H1 (cell line): ENCODE results near the gene TLR10. TPM values are rescaled to one million over a fixed set of nuclear protein-coding genes. Genes with fewer than 3 reads are reported as not detected.
A peak's percentile ranks its signal among the peaks of the same experiment; 100 is the strongest.

Experiments used
- CTCF ChIA-PET: fragments of 300-600 bp; sonication (Branson Sonifier 250); formaldehyde crosslinking; loops from one replicate; lab custom pipeline; 2021; ENCODE audit not compliant: partially characterized antibody; lab: Charles Lee
- POLR2A ChIA-PET: fragments of 300-600 bp; sonication (Branson Sonifier 250); formaldehyde crosslinking; loops from one replicate; lab custom pipeline; 2021; ENCODE audit warnings: inconsistent platforms; ENCODE audit not compliant: partially characterized antibody; lab: Charles Lee
- DNase-seq, 2 experiments: peaks; one replicate each; pipeline versions ENCODE4 v3.0.0 to v3.0.0-alpha.2; 2010 to 2022; ENCODE audit warnings: low spot score in 2 of 2, low read depth in 1 of 2, mixed read lengths in 1 of 2
- FAIRE-seq: peaks from 2 replicates; lab custom pipeline; 2011; peaks lifted over from hg19 to GRCh38; lab: Jason Lieb, UNC
- H2AFZ ChIP-seq: 2 replicates; pipeline ENCODE4 v1.8.1; 2012; ENCODE audit warnings: low read length, inconsistent platforms
- H2AK5ac ChIP-seq: 2 replicates; pipeline ENCODE4 v1.6.1; 2013; ENCODE audit warnings: low read depth, low read length
- H2BK120ac ChIP-seq: replicated peaks from 2 replicates; pipeline ENCODE3; 2013; ENCODE audit warnings: low read depth, low read length, inconsistent platforms
- H2BK12ac ChIP-seq: 2 replicates; pipeline ENCODE4 v1.6.1; 2013; ENCODE audit warnings: low read depth, low read length
- H2BK15ac ChIP-seq: 2 replicates; pipeline ENCODE4 v1.6.1; 2013; ENCODE audit warnings: low read length
- H2BK20ac ChIP-seq: 2 replicates; pipeline ENCODE4 v1.6.1; 2013; ENCODE audit warnings: low read length
- H2BK5ac ChIP-seq: 2 replicates; pipeline ENCODE4 v1.6.1; 2013; ENCODE audit warnings: low read depth, low read length
- H3K14ac ChIP-seq: 2 replicates; pipeline ENCODE4 v1.6.1; 2013; ENCODE audit warnings: inconsistent platforms; ENCODE audit not compliant: insufficient read length
- H3K18ac ChIP-seq: 2 replicates; pipeline ENCODE4 v1.6.1; 2013; ENCODE audit warnings: low read length; ENCODE audit errors: extremely low read depth
- H3K23ac ChIP-seq: 2 replicates; pipeline ENCODE4 v1.6.1; 2013; ENCODE audit warnings: inconsistent platforms; ENCODE audit not compliant: insufficient read length
- H3K23me2 ChIP-seq: 2 replicates; pipeline ENCODE4 v1.6.1; 2013; ENCODE audit warnings: low read depth, low read length
- H3K27ac ChIP-seq: 2 replicates; pipeline ENCODE4 v1.6.1; 2011; ENCODE audit warnings: low read depth, low read length, inconsistent platforms
- H3K27me3 ChIP-seq, 4 experiments: replicated peaks in 1 of 4; 1 replicate in 1 of 4; 2 replicates in 3 of 4; pipeline versions ENCODE4 v1.6.1 to v1.8.1; 2011 to 2013; ENCODE audit warnings: low read length in 3 of 4, mild to moderate bottlenecking in 3 of 4, inconsistent platforms in 2 of 4, mixed read lengths in 2 of 4, moderate library complexity in 1 of 4; ENCODE audit not compliant: control insufficient read depth in 3 of 4, insufficient read depth in 3 of 4; ENCODE audit errors: extremely low read depth in 1 of 4
- H3K36me3 ChIP-seq, 4 experiments: 2 replicates each; pipeline versions ENCODE4 v1.6.1 to v1.8.1; 2011 to 2013; ENCODE audit warnings: mild to moderate bottlenecking in 4 of 4, low read length in 3 of 4, moderate library complexity in 2 of 4, control low read depth in 1 of 4, inconsistent platforms in 1 of 4; ENCODE audit not compliant: insufficient read depth in 4 of 4, control insufficient read depth in 2 of 4
- H3K4ac ChIP-seq: replicated peaks from 2 replicates; pipeline ENCODE3; 2013; ENCODE audit warnings: low read length, low read depth, mixed read lengths, inconsistent platforms; ENCODE audit not compliant: insufficient read length
- H3K4me1 ChIP-seq, 4 experiments: replicated peaks in 1 of 4; 1 replicate in 1 of 4; 2 replicates in 3 of 4; pipeline versions ENCODE4 v1.6.1 to v1.8.1; 2011 to 2013; ENCODE audit warnings: low read length in 3 of 4, inconsistent platforms in 2 of 4, mixed read lengths in 1 of 4; ENCODE audit not compliant: insufficient read depth in 4 of 4, control insufficient read depth in 3 of 4
- H3K4me2 ChIP-seq, 2 experiments: 2 replicates each; pipeline versions ENCODE4 v1.6.1 to v1.8.1; 2011 to 2013; ENCODE audit warnings: low read depth in 2 of 2, low read length in 2 of 2, control low read depth in 1 of 2, inconsistent platforms in 1 of 2, mild to moderate bottlenecking in 1 of 2; ENCODE audit not compliant: insufficient read depth in 1 of 2
- H3K4me3 ChIP-seq, 4 experiments: fragments of 200-600, 300-600 bp in 1 of 4; sonication (generic), shearing (Covaris generic), sonication (Bioruptor Twin) in 1 of 4; 2 replicates each; pipeline versions ENCODE4 v1.5.1 to v1.8.1; 2011 to 2016; ENCODE audit warnings: low read length in 4 of 4, low read depth in 3 of 4, control low read depth in 2 of 4, inconsistent platforms in 2 of 4, mild to moderate bottlenecking in 2 of 4, mixed read lengths in 1 of 4, moderate library complexity in 1 of 4; ENCODE audit not compliant: insufficient read depth in 2 of 4; ENCODE audit errors: extremely low read depth in 1 of 4
- H3K56ac ChIP-seq: replicated peaks from 2 replicates; pipeline ENCODE3; 2013; ENCODE audit warnings: low read depth, mild to moderate bottlenecking, mixed read lengths, low read length, inconsistent platforms; ENCODE audit not compliant: insufficient read length
- H3K79me1 ChIP-seq: 2 replicates; pipeline ENCODE4 v1.6.1; 2013; ENCODE audit warnings: low read depth, low read length, control low read depth
- H3K79me2 ChIP-seq, 2 experiments: 2 replicates each; pipeline versions ENCODE4 v1.6.1 to v1.8.1; 2012 to 2013; ENCODE audit warnings: low read length in 2 of 2, mild to moderate bottlenecking in 2 of 2, inconsistent platforms in 1 of 2; ENCODE audit not compliant: insufficient read depth in 2 of 2, control insufficient read depth in 1 of 2
- H3K9ac ChIP-seq, 4 experiments: replicated peaks in 1 of 4; 1 replicate in 1 of 4; 2 replicates in 3 of 4; pipeline versions ENCODE4 v1.6.1 to v1.8.1; 2011 to 2013; ENCODE audit warnings: low read depth in 3 of 4, low read length in 3 of 4, control low read depth in 2 of 4, mild to moderate bottlenecking in 2 of 4, moderate library complexity in 2 of 4, inconsistent platforms in 1 of 4; ENCODE audit errors: extremely low read depth in 1 of 4
- H3K9me3 ChIP-seq, 2 experiments: 2 replicates each; pipeline versions ENCODE4 v1.6.1 to v1.8.1; 2012 to 2013; ENCODE audit warnings: mild to moderate bottlenecking in 2 of 2, moderate library complexity in 2 of 2, control low read depth in 1 of 2, inconsistent platforms in 1 of 2, low read depth in 1 of 2, low read length in 1 of 2, mixed read lengths in 1 of 2; ENCODE audit not compliant: insufficient read depth in 2 of 2
- H4K20me1 ChIP-seq, 2 experiments: replicated peaks in 1 of 2; 2 replicates each; pipeline versions ENCODE3 to v1.8.1; 2011 to 2013; ENCODE audit warnings: inconsistent platforms in 2 of 2, low read length in 2 of 2, mild to moderate bottlenecking in 1 of 2; ENCODE audit not compliant: insufficient read depth in 2 of 2, control insufficient read depth in 1 of 2
- H4K5ac ChIP-seq: 2 replicates; pipeline ENCODE4 v1.6.1; 2013; ENCODE audit warnings: low read length, low read depth, mixed read lengths, inconsistent platforms; ENCODE audit not compliant: insufficient read length
- H4K8ac ChIP-seq: 2 replicates; pipeline ENCODE4 v1.8.0; 2013; ENCODE audit warnings: mild to moderate bottlenecking, moderate library complexity, low read length, inconsistent platforms; ENCODE audit not compliant: insufficient read depth; ENCODE audit errors: extremely low read depth
- H4K91ac ChIP-seq: replicated peaks from 2 replicates; pipeline ENCODE3; 2013; ENCODE audit warnings: low read length, mixed read lengths, inconsistent platforms; ENCODE audit not compliant: insufficient read length
- CTCF ChIP-seq, 3 experiments: IDR thresholded peaks; 1 replicate in 2 of 3; 2 replicates in 1 of 3; pipeline versions ENCODE4 v1.5.1 to v1.6.1; 2011; ENCODE audit warnings: low read length in 3 of 3, mild to moderate bottlenecking in 3 of 3, inconsistent platforms in 2 of 3, low read depth in 1 of 3, moderate library complexity in 1 of 3; ENCODE audit not compliant: insufficient read depth in 1 of 3; ENCODE audit errors: control extremely low read depth in 1 of 3
- RAD21 ChIP-seq, 2 experiments: IDR thresholded peaks in 1 of 2; conservative IDR thresholded peaks in 1 of 2; 2 replicates each; pipeline ENCODE4 v1.6.1; 2011; ENCODE audit warnings: low read depth in 2 of 2, low read length in 2 of 2, improper control_type of control experiment in 1 of 2, inconsistent platforms in 1 of 2, mild to moderate bottlenecking in 1 of 2, moderate library complexity in 1 of 2
- SAP30 ChIP-seq: fragments of 300-600 bp; sonication (generic); IDR thresholded peaks from 2 replicates; pipeline ENCODE4 v1.7.1; 2012; ENCODE audit warnings: low read length, moderate library complexity, mild to moderate bottlenecking, inconsistent platforms; ENCODE audit not compliant: insufficient read depth, insufficient replicate concordance
- WGBS, 2 experiments: shearing (Covaris generic) in 1 of 2; methylation state at CpG; one replicate each; pipeline versions ENCODE4 v1.1.6 to v1.1.7; 2013 to 2015; ENCODE audit warnings: low lambda C conversion rate in 2 of 2, mixed read lengths in 2 of 2, inconsistent platforms in 1 of 2, low coverage in 1 of 2, missing lambda C conversion rate in 1 of 2; ENCODE audit not compliant: insufficient replicate concordance in 2 of 2, insufficient coverage in 1 of 2, insufficient read length in 1 of 2; ENCODE audit errors: extremely low coverage in 1 of 2, missing lambda C conversion rate in 1 of 2; 5-methylcytosine and 5-hydroxymethylcytosine counted together
- polyA plus RNA-seq, 7 experiments: library from polyadenylated mRNA; depleted of rRNA in 3 of 7; stranded (reverse) in 5 of 7; unstranded in 2 of 7; fragments of >200 nt in 5 of 7; fragments of 200-250 nt in 2 of 7; gene quantifications; 1 replicate in 5 of 7; 2 replicates in 1 of 7; 4 replicates in 1 of 7; pipeline versions ENCODE4 v1.2.1 to v1.2.3, GENCODE V29; 2011 to 2013; ENCODE audit warnings: missing spikeins in 2 of 7, mixed read lengths in 2 of 7
- total RNA-seq: library from RNA; stranded (reverse); fragmentation: NEBNext Ultra II Directional; extraction: Animal tissue kit (Norgen Biotek cat#: 25700); gene quantifications from 2 replicates; pipeline ENCODE4 v1.2.1, GENCODE V29; 2021

The TLR10 gene
- total and polyA plus RNA-seq, 2 of the 8 experiments (the other 6 are each of a cell fraction or from before 2014, with no cell fraction given), result not detected

GRCh38 chr4:38759113-38759789, 23.5 kb downstream of the TLR10 start:
- Histone ChIP-seq H4K91ac (no peak overlapping the region), H3K18ac (no peak overlapping the region), H2BK120ac (no peak overlapping the region), H2BK12ac (no peak overlapping the region), H3K56ac (no peak overlapping the region), H3K23me2 (peaks cover 2% of the 10 kb centered on the region; the same call in 1 of the 2 replicates), H3K4me3 (no peak overlapping the region), H3K14ac (no peak overlapping the region), H3K9me3 (no peaks in the 10 kb centered on the region), H3K27me3 (no peaks in the 10 kb centered on the region), H4K5ac (no peak overlapping the region), H3K79me2 (no peaks in the 10 kb centered on the region), H2BK5ac (no peak overlapping the region), H3K79me1 (no peaks in the 10 kb centered on the region), H3K36me3 (no peaks in the 10 kb centered on the region), H3K4me2 (no peak overlapping the region), H3K4me1 (no peaks in the 10 kb centered on the region), H2BK15ac (no peak overlapping the region), H2BK20ac (no peak overlapping the region), H4K20me1 (peaks cover 0 to 2% of the 10 kb centered on the region in 2 experiments), H2AFZ (peak overlapping the region; percentile 50), H4K8ac (no peak overlapping the region), H2AK5ac (no peak overlapping the region), H3K9ac (no peak overlapping the region), H3K4ac (no peak overlapping the region), H3K23ac (no peak overlapping the region), H3K27ac (no peak overlapping the region)
- CTCF ChIA-PET, result interaction anchor here (0.6 to 7.4 kb wide), 60 partner anchors 8 to 1197 kb away, joined by 3 to 136 read pairs (median 4); partner anchors contain the start of genes TLR1, TLR10 and TLR6
- WGBS, 2 experiments, result 31% methylated on average over 8 of the region's 8 CpGs; no CpG with 5 or more reads in 1 of the 2 experiments
- POLR2A ChIA-PET, result interaction anchor here (1.2 kb wide), 1 partner anchor 102 kb away, joined by 5 read pairs; no protein-coding TSS in a partner anchor
- TF ChIP-seq RAD21 (IDR thresholded peaks at IDR 0.05 in 1 of 2, conservative IDR thresholded peaks at IDR 0.05 in 1 of 2; ENCODE audit: low read depth in 2 of 2, low read length in 2 of 2) (peak; percentile 84 to 87), CTCF (IDR thresholded peaks at IDR 0.05; ENCODE audit: control extremely low read depth in 1 of 3, insufficient read depth in 1 of 3, low read depth in 1 of 3, low read length in 3 of 3) (peak; percentile 49 to 74 (median 70)), SAP30 (no peak)
- FAIRE-seq, result peak; percentile 63
- DNase-seq, result peak; percentile 15 to 79
